K562 (cell line): Measurements from ENCODE around the gene TIMM10. TPM values are rescaled to one million over a fixed set of nuclear protein-coding genes. Genes with fewer than 3 reads are reported as not detected.
A peak's percentile ranks its signal among the peaks of the same experiment; 100 is the strongest.

Experiments used
- CBX2 ChIP-seq: fragments of 200-600 bp; sonication (generic); IDR thresholded peaks from one replicate; pipeline ENCODE4 v1.6.1; 2012; ENCODE audit warnings: mild to moderate bottlenecking, low read length, inconsistent platforms; ENCODE audit not compliant: insufficient read depth, poor library complexity, severe bottlenecking
- CEBPG ChIP-seq, 3 experiments: fragments of 200-800 bp in 1 of 3; sonication (Bioruptor generic) in 1 of 3; sonication (generic) in 1 of 3; formaldehyde crosslinking in 1 of 3; IDR thresholded peaks in 2 of 3; conservative IDR thresholded peaks in 1 of 3; 2 replicates each; pipeline versions ENCODE4 v1.6.1 to v1.8.0; 2016 to 2022; ENCODE audit warnings: missing compliant biosample characterization in 2 of 3, missing genetic modification characterization in 2 of 3, mild to moderate bottlenecking in 1 of 3, missing genetic modification reagents in 1 of 3
- CHD2 ChIP-seq: IDR thresholded peaks from 2 replicates; pipeline ENCODE4 v1.6.1; 2011; ENCODE audit warnings: low read depth, low read length
- GABPB1 ChIP-seq: sonication (generic); formaldehyde crosslinking; IDR thresholded peaks from 2 replicates; pipeline ENCODE4 v1.8.0; 2022; ENCODE audit warnings: mild to moderate bottlenecking, missing genetic modification reagents
- HES1 ChIP-seq: fragments of 450-650 bp; IDR thresholded peaks from 2 replicates; pipeline ENCODE4 v1.6.1; 2016; ENCODE audit warnings: low read depth, mild to moderate bottlenecking, moderate library complexity
- ID3 ChIP-seq, 2 experiments: fragments of 250-450 bp in 1 of 2; fragments of 450-650 bp in 1 of 2; sonication (Bioruptor Pico) in 1 of 2; IDR thresholded peaks; 2 replicates each; pipeline versions ENCODE4 v1.6.1 to v1.8.0; 2016 to 2021; ENCODE audit warnings: mild to moderate bottlenecking in 2 of 2, moderate library complexity in 2 of 2, missing compliant biosample characterization in 1 of 2, missing genetic modification characterization in 1 of 2
- JUND ChIP-seq, 2 experiments: IDR thresholded peaks; 2 replicates in 1 of 2; 3 replicates in 1 of 2; pipeline ENCODE4 v1.6.1; 2011; ENCODE audit warnings: borderline replicate concordance in 2 of 2, low read depth in 2 of 2, low read length in 2 of 2, improper control_type of control experiment in 1 of 2, missing biosample characterization in 1 of 2, missing genetic modification characterization in 1 of 2, missing genetic modification reagents in 1 of 2
- KAT7 ChIP-seq: sonication (generic); formaldehyde crosslinking; IDR thresholded peaks from 2 replicates; pipeline ENCODE4 v1.8.0; 2022; ENCODE audit warnings: missing genetic modification reagents, mild to moderate bottlenecking, borderline replicate concordance
- NEUROD1 ChIP-seq: fragments of 150-350 bp; IDR thresholded peaks from 2 replicates; pipeline ENCODE4 v1.6.1; 2014; ENCODE audit warnings: borderline replicate concordance, low read length, low read depth; ENCODE audit not compliant: partially characterized antibody
- PCBP1 ChIP-seq: fragments of 200-400 bp; formaldehyde crosslinking; IDR thresholded peaks from 2 replicates; pipeline ENCODE4 v1.6.1; 2018; ENCODE audit warnings: mild to moderate bottlenecking, low read depth, low read length; ENCODE audit not compliant: poor library complexity, severe bottlenecking
- PURB ChIP-seq: sonication (generic); formaldehyde crosslinking; IDR thresholded peaks from 2 replicates; pipeline ENCODE4 v1.9.0; 2021; ENCODE audit warnings: low read depth, mild to moderate bottlenecking, missing genetic modification reagents
- RBM17 ChIP-seq: fragments of 200-400 bp; formaldehyde crosslinking; IDR thresholded peaks from 2 replicates; pipeline ENCODE4 v1.6.1; 2017; ENCODE audit warnings: low read depth, mild to moderate bottlenecking, low read length, borderline replicate concordance
- TCF3 ChIP-seq: sonication (generic); formaldehyde crosslinking; IDR thresholded peaks from 2 replicates; pipeline ENCODE4 v1.4.0; 2020; ENCODE audit warnings: mild to moderate bottlenecking, missing genetic modification reagents
- TCF7L2 ChIP-seq: fragments of 150-350 bp; IDR thresholded peaks from 2 replicates; pipeline ENCODE4 v1.6.1; 2016; ENCODE audit warnings: low read depth, mild to moderate bottlenecking, low read length, moderate library complexity
- ZNF175 ChIP-seq: fragments of 200-800 bp; sonication (Bioruptor generic); IDR thresholded peaks from 2 replicates; pipeline ENCODE4 v1.6.1; 2016; ENCODE audit warnings: low read depth, mild to moderate bottlenecking, missing genetic modification characterization, missing compliant biosample characterization
- ZNF639 ChIP-seq, 2 experiments: fragments of 200-800 bp in 1 of 2; sonication (Bioruptor generic) in 1 of 2; sonication (generic) in 1 of 2; formaldehyde crosslinking in 1 of 2; IDR thresholded peaks in 1 of 2; conservative IDR thresholded peaks in 1 of 2; 2 replicates each; pipeline versions ENCODE4 v1.5.0 to v1.6.1; 2016 to 2020; ENCODE audit warnings: missing compliant biosample characterization in 1 of 2, missing genetic modification characterization in 1 of 2, missing genetic modification reagents in 1 of 2
- ZNF76 ChIP-seq: fragments of 250-450 bp; sonication (Bioruptor Pico); IDR thresholded peaks from 2 replicates; pipeline ENCODE4 v1.4.0; 2020; ENCODE audit warnings: mild to moderate bottlenecking, moderate library complexity, borderline replicate concordance
- ZZZ3 ChIP-seq: fragments of 450-650 bp; IDR thresholded peaks from 2 replicates; pipeline ENCODE4 v1.6.1; 2016; ENCODE audit warnings: antibody characterized with exemption, mild to moderate bottlenecking, moderate library complexity
- polyA plus RNA-seq, 8 experiments: library from polyadenylated mRNA; depleted of rRNA in 4 of 8; stranded (reverse) in 5 of 8; unstranded in 3 of 8; fragments of >200 nt; fragmentation: Nextera tagmentation in 2 of 8; fragmentation: Illumina TruSeq in 1 of 8; extraction: Ambion mirVana in 2 of 8; extraction: Trizol in 1 of 8; gene quantifications; 2 replicates each; pipeline versions ENCODE4 v1.2.1 to v1.2.3, GENCODE V29; 2011 to 2014; ENCODE audit warnings: inconsistent platforms in 1 of 8, missing spikeins in 1 of 8
- total RNA-seq, 7 experiments: library from RNA; depleted of rRNA in 6 of 7; stranded (reverse); fragments of >200 nt in 6 of 7; fragmentation: Illumina TruSeq in 2 of 7; extraction: Trizol in 2 of 7; gene quantifications; 2 replicates each; pipeline versions ENCODE4 v1.2.1 to v1.2.3, GENCODE V29; 2011 to 2021; ENCODE audit warnings: low replicate concordance in 1 of 7

The TIMM10 gene
- total and polyA plus RNA-seq, 9 of the 15 experiments (the other 6 are each of a cell fraction or from before 2014, with no cell fraction given), result 109 to 553 (median 172) TPM

GRCh38 chr11:57552479-57552878, 21.9 kb upstream of the TIMM10 start (continued):
- TF ChIP-seq JUND (IDR thresholded peaks at IDR 0.05; ENCODE audit: borderline replicate concordance, low read depth, low read length) (no peak), JUND (tag; IDR thresholded peaks at IDR 0.05; ENCODE audit: borderline replicate concordance, low read depth, low read length) (no peak), CBX2 (no peak), ID3 (CRISPR knock-in tag; IDR thresholded peaks at IDR 0.05) (no peak), ID3 (tag; IDR thresholded peaks at IDR 0.05) (no peak), GABPB1 (CRISPR knock-in tag) (no peak), PURB (CRISPR knock-in tag) (no peak), ZNF175 (CRISPR knock-in tag) (no peak), ZZZ3 (no peak), TCF7L2 (peak; percentile 47; the same call in 1 of the 2 replicates), CHD2 (no peak), NEUROD1 (no peak), ZNF639 (CRISPR knock-in tag; conservative IDR thresholded peaks at IDR 0.05 in 1 of 2, IDR thresholded peaks at IDR 0.05 in 1 of 2) (no peak), RBM17 (no peak), PCBP1 (no peak), CEBPG (CRISPR knock-in tag; IDR thresholded peaks at IDR 0.05) (no peak), CEBPG (tag; conservative IDR thresholded peaks at IDR 0.05 in 1 of 2, IDR thresholded peaks at IDR 0.05 in 1 of 2) (no peak), ZNF76 (CRISPR knock-in tag) (no peak), HES1 (no peak), TCF3 (CRISPR knock-in tag) (peak; percentile 11; the same call in 1 of the 2 replicates), KAT7 (CRISPR knock-in tag) (no peak)
